ENCODE measurements around the gene KCNMA1.

DNA sequence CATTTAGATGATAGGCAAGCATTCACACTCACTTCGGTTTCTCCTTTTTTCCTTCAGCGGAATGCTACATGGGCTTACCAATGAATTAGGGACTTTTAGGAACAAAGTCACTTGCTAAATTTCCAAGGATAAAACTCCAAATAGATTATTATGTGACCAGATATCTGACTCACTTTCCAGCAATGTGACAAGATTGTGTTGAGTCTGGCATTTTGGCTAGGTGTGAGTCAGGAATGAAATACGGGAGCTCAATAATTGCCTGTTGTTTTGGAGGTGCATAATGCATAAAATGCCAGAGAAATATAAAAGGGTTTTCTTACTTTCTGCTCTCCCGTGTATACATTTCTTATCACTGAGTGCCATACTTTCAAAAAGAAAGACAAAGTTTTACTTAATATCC is 721.1 kb downstream of the KCNMA1 start:
- TF ChIP-seq, protein P1, sequence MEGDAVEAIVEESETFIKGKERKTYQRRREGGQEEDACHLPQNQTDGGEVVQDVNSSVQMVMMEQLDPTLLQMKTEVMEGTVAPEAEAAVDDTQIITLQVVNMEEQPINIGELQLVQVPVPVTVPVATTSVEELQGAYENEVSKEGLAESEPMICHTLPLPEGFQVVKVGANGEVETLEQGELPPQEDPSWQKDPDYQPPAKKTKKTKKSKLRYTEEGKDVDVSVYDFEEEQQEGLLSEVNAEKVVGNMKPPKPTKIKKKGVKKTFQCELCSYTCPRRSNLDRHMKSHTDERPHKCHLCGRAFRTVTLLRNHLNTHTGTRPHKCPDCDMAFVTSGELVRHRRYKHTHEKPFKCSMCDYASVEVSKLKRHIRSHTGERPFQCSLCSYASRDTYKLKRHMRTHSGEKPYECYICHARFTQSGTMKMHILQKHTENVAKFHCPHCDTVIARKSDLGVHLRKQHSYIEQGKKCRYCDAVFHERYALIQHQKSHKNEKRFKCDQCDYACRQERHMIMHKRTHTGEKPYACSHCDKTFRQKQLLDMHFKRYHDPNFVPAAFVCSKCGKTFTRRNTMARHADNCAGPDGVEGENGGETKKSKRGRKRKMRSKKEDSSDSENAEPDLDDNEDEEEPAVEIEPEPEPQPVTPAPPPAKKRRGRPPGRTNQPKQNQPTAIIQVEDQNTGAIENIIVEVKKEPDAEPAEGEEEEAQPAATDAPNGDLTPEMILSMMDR (IDR thresholded peaks at IDR 0.05), result no peak
- TF ChIP-seq POLR2A (IDR thresholded peaks at IDR 0.05) (no peak), POLR2AphosphoS5 (IDR thresholded peaks at IDR 0.05) (no peak), EP300 (IDR thresholded peaks at IDR 0.05) (no peak)
